HG03565 (cell line): Measurements from ENCODE around the gene CCNQ.

ENCODE experiments used
- ATAC-seq: cut with Tn5 transposase; IDR thresholded peaks from one replicate; pipeline ENCODE4 v1.9.1; 2021; ENCODE audit warnings: mild to moderate bottlenecking, moderate library complexity; ENCODE audit not compliant: unreplicated experiment

The CCNQ gene

DNA sequence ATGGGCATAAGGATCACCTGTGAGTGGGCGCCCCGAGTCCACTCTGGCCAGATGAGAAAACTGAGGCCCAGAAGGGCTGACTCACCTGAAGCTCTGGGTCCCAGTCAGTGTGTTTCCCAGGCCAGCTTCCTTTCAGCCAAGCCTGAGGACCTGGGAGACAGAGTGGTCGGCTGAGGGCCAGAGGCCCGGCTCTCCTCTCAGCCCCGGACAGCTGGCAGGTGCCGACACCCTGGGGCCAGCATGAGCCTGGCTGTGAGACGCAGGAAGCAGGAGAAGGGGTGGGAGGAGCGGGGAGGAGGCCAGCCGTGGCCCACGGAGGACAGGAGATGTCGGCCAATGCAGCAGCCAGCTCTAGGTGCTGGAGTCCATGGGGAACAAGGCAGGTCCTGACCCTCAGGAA lies 52.6 kb downstream of the CCNQ start:
- ATAC-seq: no peak

DNA sequence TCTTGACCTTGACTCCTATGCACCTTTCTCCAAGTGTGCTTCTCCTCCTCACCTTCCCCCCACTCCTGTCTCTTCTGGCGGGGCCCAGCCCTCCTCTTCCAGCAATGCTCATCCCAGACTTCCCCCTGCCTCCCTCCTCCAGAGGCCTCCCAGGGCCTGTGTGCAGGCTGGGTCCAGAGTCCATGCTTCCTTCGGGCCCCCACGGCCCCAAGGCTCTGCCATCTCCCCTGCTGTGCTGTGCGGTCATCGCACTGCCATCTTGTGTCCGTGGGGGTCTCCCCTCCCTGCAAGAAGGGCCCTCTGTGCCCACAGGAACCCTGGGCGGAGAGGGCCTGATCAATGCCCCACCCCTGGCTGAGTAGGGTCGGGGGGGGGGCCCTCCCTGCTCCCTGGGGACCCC lies 54.2 kb downstream of the CCNQ start:
- ATAC-seq: no peak

DNA sequence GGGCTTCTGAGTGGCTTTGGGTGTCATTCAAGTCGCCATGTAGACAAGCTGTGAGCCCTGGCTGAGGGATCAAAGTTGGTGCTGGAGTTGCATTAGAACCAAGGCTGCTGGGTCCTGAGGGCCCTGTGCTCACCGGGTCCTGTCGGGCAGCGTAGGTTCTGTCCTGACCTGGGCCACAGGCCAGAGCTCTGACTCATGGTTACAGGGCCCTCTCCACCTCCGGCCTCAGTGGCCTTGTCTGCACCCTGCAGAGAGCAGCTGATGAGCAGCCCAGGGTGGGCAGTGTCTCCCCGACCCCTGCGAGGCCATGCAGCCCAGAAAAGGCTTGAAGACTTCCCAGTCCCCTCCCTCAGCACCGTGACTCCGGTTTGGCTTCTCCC lies 59.0 kb downstream of the CCNQ start:
- no peak for ATAC-seq

DNA sequence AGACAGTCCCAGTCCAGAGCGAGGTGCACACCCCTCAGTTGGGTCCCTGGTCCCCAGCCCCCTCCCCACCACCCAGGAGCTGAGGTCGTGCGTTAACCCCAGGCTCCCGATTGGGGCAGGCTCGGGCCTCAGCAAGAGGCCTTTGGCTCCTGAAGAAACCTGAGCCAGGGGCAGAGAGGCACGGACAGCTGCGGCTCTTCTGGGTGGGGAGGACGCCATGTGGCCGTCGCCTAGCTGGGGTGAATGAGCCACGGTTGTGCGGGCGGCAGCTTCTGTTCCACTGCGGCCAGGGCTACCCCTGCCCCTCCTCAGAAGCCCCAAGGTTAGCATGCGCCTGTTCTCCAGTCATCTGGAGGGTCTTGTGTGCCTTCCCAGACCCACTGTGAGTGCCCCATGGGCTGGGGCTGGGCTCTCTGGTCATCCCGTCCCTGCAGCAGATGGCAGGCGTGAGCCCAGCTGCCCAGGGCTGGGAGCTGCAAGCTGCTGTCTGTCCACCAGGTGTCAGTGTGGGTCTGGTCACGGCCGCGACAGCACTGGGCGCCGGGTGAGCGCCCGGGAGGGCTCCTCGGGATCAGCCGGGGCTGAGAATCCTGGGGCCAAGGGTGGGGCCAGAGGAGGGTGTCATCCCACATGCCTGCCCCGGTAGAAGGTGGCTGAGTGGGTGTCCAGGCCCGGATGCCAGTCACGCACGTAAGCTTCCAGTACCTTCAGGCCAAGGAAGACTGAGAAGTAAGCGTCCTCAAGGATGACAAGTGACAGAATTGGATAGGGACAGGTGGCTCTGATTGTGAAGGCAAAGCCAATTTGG lies 59.6 kb downstream of the CCNQ start:
- ATAC-seq: no peak

DNA sequence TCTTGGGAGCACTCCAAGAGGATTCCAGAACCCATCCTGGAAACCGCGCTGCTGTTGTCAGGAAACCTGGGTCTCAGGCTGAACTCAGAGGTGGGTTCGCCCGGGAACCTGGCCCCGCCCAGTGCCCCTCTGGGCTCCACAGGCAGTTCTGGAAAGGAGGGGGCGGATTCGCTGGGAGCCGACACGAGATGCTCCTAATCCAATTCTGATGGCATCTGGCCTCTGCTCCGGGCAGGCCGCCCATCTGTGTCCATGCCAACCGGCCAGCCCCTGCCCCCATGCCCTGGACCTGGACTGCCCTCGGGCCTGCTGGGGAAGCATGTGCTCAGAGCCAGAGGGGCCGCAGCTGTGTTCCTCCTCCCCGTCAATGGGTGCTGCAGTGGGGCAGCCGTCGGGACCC lies 60.5 kb downstream of the CCNQ start:
- ATAC-seq: no peak
